HepG2 (cell line): ENCODE results near the gene GSTT2B. TPM values are rescaled to one million over a fixed set of nuclear protein-coding genes. Genes with fewer than 3 reads are reported as not detected.

Source experiments
- GTF3A ChIP-seq: sonication (generic); formaldehyde crosslinking; conservative IDR thresholded peaks from 2 replicates; pipeline ENCODE4 v1.4.0; 2020; ENCODE audit warnings: mild to moderate bottlenecking, missing genetic modification reagents
- PITX1 ChIP-seq: sonication (generic); formaldehyde crosslinking; IDR thresholded peaks from 2 replicates; pipeline ENCODE4 v1.5.1; 2020; ENCODE audit warnings: mild to moderate bottlenecking, missing genetic modification reagents
- SNAPC4 ChIP-seq: sonication (generic); formaldehyde crosslinking; IDR thresholded peaks from 2 replicates; pipeline ENCODE4 v1.4.0; 2020; ENCODE audit warnings: mild to moderate bottlenecking, missing genetic modification reagents
- SOX5 ChIP-seq: IDR thresholded peaks from 2 replicates; pipeline ENCODE4 v1.6.1; 2016; ENCODE audit warnings: borderline replicate concordance
- SP1 ChIP-seq, 2 experiments: fragments of 450-650 bp in 1 of 2; sonication (generic) in 1 of 2; formaldehyde crosslinking in 1 of 2; IDR thresholded peaks; 2 replicates each; pipeline versions ENCODE4 v1.4.0 to v1.6.1; 2016 to 2020; ENCODE audit warnings: missing genetic modification reagents in 1 of 2
- TAF15 ChIP-seq: fragments of 200-400 bp; formaldehyde crosslinking; IDR thresholded peaks from one replicate; pipeline ENCODE4 v1.6.1; 2018; ENCODE audit warnings: mild to moderate bottlenecking, low read depth, low read length; ENCODE audit not compliant: poor library complexity, severe bottlenecking
- ZFX ChIP-seq: sonication (generic); formaldehyde crosslinking; IDR thresholded peaks from 2 replicates; pipeline ENCODE4 v1.4.0; 2020; ENCODE audit warnings: mild to moderate bottlenecking, low read depth, missing genetic modification reagents, moderate library complexity
- ZNF264 ChIP-seq: sonication (generic); formaldehyde crosslinking; IDR thresholded peaks from 2 replicates; pipeline ENCODE4 v1.4.0; 2020; ENCODE audit warnings: missing genetic modification reagents
- ZNF331 ChIP-seq: sonication (generic); formaldehyde crosslinking; IDR thresholded peaks from 2 replicates; pipeline ENCODE4 v1.4.0; 2020; ENCODE audit warnings: missing genetic modification reagents
- ZNF501 ChIP-seq: sonication (generic); formaldehyde crosslinking; IDR thresholded peaks from 2 replicates; pipeline ENCODE4 v1.5.1; 2020; ENCODE audit warnings: mild to moderate bottlenecking, moderate library complexity, missing genetic modification reagents
- ZNF572 ChIP-seq: sonication (generic); formaldehyde crosslinking; IDR thresholded peaks from 2 replicates; pipeline ENCODE4 v1.5.1; 2020; ENCODE audit warnings: mild to moderate bottlenecking, missing genetic modification reagents
- ZNF782 ChIP-seq: sonication (generic); formaldehyde crosslinking; IDR thresholded peaks from 2 replicates; pipeline ENCODE4 v1.4.0; 2020; ENCODE audit warnings: missing genetic modification reagents, mild to moderate bottlenecking, borderline replicate concordance
- ZSCAN20 ChIP-seq: sonication (generic); formaldehyde crosslinking; IDR thresholded peaks from 2 replicates; pipeline ENCODE4 v1.4.0; 2020; ENCODE audit warnings: missing genetic modification reagents, mild to moderate bottlenecking, borderline replicate concordance
- polyA plus RNA-seq, 8 experiments: library from polyadenylated mRNA; depleted of rRNA in 3 of 8; stranded (reverse) in 7 of 8; unstranded in 1 of 8; fragments of >200 nt; fragmentation: Illumina TruSeq in 4 of 8; extraction: Trizol in 4 of 8; gene quantifications; 2 replicates each; pipeline versions ENCODE4 v1.2.1 to v1.2.3, GENCODE V29; 2011 to 2016; ENCODE audit warnings: low read depth in 4 of 8, missing spikeins in 1 of 8, mixed read lengths in 1 of 8; ENCODE audit not compliant: insufficient read depth in 1 of 8
- total RNA-seq, 5 experiments: library from RNA; depleted of rRNA; stranded (reverse); fragments of >200 nt; fragmentation: Illumina TruSeq; extraction: Trizol; gene quantifications; 2 replicates each; pipeline ENCODE4 v1.2.3, GENCODE V29; 2016; ENCODE audit warnings: low read depth in 1 of 5
- TF ChIP-seq, protein P1 (sequence below): sonication (generic); formaldehyde crosslinking; IDR thresholded peaks from 2 replicates; pipeline ENCODE4 v1.4.0; 2020; ENCODE audit warnings: low read depth, mild to moderate bottlenecking, missing genetic modification reagents

Gene GSTT2B
- total and polyA plus RNA-seq, 2 of the 13 experiments (the other 11 are each of a cell fraction or from before 2014, with no cell fraction given): 1.5 to 3.9 TPM

DNA sequence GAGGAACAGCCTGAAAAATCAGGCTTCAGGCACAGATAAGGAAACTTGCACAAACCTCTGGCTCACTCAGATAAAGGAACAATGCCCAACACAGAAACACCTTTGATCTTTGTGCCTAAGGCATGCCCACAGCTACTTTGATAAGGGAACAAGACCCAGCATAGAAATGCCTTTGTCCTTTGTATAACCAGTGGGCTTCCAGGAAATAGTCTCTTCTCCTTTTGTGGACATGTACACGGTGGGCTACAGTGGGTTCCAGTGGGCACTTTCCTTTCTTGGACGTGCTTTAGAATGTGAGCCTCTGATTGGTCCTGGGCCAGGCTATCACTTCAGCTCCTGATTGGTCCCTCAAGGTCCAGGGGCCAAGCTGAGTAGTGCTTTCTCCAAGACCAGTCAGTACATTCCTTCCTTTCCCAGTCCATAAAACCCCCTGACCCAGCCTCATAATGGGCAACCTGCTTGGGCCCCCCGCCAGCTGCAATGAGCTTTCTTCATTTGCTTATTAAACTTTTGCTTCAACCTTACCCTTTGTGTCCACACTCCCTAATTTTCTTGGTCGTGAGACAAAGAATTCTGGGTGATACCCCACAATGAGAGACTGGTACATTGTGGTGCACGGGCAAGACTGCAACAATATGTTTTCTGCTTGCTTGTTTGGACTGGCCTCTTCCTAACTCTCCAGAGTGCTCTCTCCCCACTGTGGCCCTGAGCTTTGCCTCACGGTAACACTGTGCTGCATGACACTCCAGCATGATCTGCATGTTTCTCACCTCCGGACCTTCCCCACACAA lies 48.4 kb upstream of the GSTT2B start (continued):
- no peak; the same call in 1 of the 2 replicates for TF ChIP-seq ZNF501
- peak; percentile 98 for TF ChIP-seq SOX5 (CRISPR knock-in tag)
- 0 out of 2 replicates have a peak, but pooled peaks have one; percentile 9 for TF ChIP-seq PITX1 (CRISPR knock-in tag)
- no peak for TF ChIP-seq SNAPC4 (CRISPR knock-in tag)
- TF ChIP-seq ZFX: peak; percentile 42; the same call in 1 of the 2 replicates
- TF ChIP-seq ZNF782 (CRISPR knock-in tag): no peak
- TF ChIP-seq, protein P1, sequence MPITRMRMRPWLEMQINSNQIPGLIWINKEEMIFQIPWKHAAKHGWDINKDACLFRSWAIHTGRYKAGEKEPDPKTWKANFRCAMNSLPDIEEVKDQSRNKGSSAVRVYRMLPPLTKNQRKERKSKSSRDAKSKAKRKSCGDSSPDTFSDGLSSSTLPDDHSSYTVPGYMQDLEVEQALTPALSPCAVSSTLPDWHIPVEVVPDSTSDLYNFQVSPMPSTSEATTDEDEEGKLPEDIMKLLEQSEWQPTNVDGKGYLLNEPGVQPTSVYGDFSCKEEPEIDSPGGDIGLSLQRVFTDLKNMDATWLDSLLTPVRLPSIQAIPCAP (CRISPR knock-in tag): no peak
- no peak for TF ChIP-seq ZSCAN20
- TF ChIP-seq ZNF264 (CRISPR knock-in tag): peak; percentile 39; the same call in 1 of the 2 replicates
- TF ChIP-seq ZNF331 (CRISPR knock-in tag): peak; percentile 41; the same call in 1 of the 2 replicates
- no peak for TF ChIP-seq ZNF572
- TF ChIP-seq TAF15: no peak
- TF ChIP-seq SP1 (IDR thresholded peaks at IDR 0.05): no peak
- 0 out of 2 replicates have a peak, but pooled peaks have one; percentile 11 for TF ChIP-seq SP1 (CRISPR knock-in tag; IDR thresholded peaks at IDR 0.05)
- 0 out of 2 replicates have a peak, but pooled peaks have one; percentile 26 for TF ChIP-seq GTF3A
